GM18861 (cell line): ENCODE data around the gene ALG14.

Experiments
- ATAC-seq: cut with Tn5 transposase; IDR thresholded peaks from one replicate; pipeline ENCODE4 v1.9.1; 2021; ENCODE audit not compliant: unreplicated experiment

The ALG14 gene

DNA sequence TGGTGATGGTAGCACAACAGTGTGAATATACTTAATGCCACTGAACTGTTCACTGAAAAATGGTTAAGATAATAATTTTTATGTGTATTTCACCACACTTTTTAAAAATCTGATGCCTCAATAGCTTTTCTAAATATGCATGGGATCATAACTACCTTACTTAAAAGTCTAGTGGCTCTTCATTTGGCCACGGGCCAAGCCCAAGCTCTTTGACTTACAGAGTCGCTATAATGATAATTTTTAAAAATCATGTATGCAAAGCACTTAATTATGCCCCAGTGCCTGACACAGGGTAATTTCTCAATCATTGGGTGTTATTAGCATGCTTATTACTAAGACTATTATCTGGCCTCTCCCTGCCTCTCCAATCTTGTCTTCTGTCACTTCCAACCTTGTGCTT is 138.2 kb downstream of the ALG14 start:
- ATAC-seq: no peak

DNA sequence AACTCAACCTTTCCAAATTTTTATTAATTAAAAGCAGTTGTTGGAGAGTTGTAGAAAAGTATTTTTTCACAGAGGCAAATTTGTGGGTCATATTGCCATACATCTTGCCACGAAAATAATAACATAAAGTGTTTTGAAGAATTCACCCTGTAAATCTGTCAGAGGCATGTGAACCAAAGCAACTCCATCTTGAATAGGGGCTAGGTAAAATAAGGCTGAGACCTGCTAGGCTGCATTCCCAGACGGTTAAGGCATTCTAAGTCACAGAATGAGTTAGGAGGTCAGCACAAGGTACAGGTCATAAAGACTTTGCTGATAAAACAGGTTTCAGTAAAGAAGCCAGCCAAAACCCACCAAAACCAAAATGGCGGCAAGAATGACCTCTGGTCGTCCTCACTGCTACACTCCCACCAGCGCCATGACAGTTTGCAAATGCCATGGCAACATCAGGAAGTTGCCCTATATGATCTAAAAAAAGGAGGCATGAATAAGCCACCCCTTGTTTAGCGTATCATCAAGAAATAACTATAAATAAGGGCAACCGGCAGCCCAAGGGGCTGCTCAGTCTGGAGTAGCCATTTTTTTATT is 141.4 kb downstream of the ALG14 start:
- ATAC-seq: no peak

DNA sequence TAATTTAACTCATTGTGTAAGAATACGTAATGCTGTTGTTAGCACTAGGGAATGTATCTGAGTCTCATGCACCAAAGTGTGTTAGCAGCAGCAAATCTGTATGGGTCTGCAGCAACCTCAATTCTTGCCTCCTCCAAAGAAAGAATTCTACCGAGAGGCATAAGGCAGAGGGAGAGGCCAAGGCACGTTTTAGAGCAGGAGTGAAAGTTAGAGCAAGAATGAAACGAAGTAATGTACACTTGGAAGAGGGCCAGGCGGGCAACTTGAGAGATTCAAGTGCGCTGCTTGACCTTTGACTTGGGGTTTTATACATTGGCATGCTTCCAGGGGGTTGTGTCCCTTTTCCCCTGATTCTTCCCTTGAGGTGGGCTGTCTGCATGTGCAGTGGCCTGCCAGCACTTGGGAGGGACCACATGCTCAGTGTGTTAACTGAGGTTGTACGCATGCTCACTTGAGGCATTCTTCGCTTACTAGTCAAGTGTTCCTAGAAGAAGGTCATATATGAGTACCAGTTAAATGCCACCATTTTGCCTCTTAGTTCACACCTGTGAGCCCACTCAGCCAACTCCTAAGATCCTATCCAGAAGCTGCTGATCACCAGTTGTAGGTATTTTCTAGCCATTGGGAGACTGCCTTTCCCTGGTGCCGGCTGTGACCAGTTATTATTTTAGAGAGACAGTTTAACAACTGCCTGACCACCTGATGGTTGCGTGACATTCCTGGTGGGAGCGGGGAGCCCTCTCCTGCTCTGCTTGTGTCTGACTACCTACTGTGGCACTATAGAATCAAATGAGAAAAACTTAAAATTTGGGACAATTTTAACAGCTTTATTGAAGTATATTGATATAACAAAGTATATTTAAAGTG is 143.2 kb downstream of the ALG14 start:
- no peak for ATAC-seq

DNA sequence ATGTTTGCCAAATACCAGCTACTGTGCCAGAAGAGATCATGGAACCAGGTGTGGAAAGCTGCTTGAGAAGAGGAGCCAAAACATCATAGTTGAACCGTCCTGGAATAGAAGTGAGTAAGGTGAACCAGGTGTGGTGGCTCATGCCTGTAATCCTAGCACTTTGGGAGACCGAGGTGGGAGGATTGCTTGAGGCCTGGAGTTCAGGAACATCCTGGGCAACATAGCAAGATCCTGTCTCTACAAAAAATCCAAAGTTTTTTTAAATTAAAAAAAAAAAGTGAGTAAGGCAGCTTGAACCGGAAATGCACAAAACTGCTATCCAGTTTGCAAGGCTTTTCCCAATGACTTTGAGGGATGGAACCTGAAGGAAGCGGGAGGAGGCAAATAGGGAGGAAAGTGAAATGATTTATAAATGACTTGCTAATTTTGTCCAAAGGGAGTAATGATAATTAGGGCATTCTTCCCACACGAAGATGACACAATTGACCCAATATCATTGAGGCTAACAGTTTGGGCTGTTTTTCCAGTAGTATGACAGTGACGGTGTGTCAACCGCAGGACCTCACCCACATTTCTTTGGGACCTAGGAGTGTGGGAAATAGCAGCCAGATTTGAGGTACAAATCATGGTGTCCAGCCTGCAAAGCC is 144.3 kb downstream of the ALG14 start:
- no peak for ATAC-seq

DNA sequence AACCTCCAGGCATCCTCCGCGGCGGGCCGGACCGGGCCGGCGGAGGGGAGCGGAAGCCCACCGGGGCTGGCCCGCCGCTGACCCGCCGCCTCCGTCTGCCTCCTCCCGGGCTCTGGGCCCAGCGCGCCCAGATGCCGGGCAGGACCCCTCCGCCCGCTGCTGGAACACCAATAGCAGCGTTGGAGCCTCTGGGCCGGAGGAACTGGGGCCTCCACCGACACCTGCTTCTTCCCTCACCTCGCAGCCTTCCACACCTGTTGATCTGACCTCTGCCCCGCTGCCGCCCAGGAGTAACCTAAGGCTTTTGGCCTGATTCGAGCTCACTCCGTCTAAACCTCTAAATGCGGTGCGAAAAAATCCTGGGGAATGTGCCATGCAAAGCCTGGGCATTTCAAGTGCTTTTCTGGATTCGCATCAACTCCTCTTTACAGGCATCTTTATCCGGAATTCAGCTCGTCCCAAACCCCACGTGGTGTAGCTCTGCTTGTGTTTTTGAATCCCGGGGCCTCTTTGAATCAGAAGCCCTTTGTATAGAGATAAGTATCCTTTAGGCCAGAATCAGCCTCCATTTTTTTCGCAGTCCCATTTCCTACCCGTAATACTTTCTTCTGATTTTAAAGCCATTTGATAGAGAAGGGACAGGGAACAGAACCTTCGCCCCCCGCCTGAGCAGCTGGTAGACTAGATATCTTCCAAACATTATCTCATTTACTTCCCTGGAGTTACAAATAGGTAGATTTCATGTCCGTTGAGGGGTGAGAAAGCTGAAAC is 145.2 kb downstream of the ALG14 start:
- no peak for ATAC-seq

DNA sequence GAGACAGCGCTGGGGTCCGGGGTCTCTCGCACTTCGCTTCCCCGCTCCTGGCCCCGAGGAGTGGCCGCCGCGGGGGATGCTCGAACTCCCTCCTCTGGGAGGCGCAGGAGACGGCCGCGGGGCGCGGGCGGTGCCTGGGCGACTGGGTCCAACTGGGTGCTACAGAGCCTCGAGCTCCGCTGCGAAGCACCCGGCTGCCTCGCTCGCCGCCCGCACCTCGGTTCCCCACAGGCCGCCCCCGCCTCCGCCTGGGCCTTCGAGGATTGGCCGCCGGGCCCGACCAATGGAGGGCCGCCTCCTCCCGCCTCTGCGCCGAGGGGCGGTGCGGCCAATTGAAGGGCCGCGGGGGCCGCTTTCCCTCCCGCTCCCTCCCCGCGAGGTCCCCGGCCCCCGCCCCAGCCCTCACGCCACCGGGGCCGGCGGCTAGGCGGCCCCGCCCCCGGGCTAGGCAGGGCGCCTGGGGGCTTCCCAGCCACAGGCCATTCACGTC is 145.8 kb downstream of the ALG14 start, which contains the start of gene CNN3:
CNN3 (minus strand) TSS at position 196 of the 490 bp plus-strand sequence. CDS start 216 bp downstream, outside the sequence.
- ATAC-seq: peak; percentile 81

DNA sequence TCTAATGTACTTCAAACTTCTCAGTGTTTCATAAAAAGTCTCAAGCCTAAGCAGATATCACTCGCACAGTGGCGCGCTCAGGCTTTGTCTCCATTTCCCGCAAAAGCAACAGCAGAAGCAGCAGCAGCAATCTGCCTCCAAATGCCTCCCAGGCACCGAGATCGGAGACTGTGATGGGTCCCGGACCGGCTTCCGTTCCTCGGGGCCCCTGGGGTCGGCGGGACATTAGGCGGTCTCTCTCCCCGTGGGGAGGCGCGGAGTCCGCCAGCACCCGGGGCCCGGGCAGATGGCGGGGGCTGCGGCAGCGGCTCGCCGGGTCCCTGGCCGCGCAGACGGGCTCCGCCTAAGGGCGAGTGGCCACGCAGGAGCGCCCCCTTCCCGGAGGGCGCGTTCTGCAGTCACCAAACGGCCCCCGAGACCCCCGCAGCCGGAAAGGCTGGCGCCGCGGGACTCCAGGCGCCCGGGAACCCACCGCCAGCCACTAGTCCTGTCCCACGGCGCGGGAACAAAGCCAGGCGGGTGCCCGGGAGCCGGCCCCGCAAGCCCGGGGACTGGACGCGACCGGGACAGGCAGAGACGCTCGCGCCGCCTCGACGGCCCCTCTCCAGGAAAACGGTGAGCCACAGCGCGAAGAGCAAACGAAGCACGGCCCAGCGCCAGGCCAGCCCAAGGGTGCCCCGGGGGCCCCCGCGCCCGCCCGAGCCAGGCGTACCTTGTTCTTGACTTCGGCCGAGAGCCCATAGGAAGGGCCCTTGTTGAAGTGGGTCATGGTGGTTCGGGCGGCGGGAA is 146.4 kb downstream of the ALG14 start:
- ATAC-seq: peak; percentile 20

DNA sequence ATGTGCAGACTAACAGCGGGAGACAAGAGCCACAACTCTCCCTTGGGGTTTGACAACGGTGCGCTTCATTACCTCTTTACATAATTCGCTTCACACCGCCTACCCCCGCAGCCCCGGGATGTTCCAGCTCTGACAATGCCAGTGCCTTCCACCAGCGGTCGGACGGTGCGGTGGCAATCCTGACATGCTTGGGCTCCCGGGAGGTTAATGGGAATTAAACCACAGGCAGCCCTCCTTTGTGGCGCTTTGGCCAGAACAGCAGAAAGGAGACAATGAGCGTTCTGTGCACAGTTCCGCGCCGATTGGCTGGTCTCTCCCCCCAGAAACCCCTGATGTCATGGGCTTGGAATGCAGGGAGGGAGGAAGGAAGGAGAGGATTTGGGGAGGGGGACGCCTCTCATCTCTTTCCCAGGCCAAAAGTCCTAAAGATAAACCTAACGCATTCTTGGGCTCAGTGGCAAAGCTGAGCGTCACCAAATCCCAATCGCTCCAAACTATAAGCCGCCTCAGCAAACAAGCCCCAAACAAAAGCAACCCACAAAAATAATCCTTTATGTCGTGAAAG is 147.1 kb downstream of the ALG14 start:
- ATAC-seq: peak; percentile 31

DNA sequence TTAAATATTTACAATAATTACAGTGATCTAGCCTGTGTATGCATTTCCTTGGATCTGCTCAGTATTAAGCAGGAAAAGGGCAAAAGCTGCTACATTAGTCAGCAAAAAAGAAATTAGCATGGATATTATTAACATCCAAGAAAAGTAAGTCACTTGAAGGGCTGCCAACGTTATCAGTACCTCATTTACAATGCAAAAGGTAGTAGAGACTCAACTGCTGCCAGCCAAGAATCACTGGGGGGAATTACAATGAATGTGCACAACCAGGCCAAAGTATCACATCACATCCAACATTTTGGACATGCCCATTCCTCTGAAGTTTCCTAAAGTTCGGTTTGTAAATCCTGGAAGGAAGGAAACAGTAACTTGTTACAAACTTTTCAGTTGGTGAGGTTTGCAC is 147.7 kb downstream of the ALG14 start:
- ATAC-seq: no peak
